ENCODE results near the gene ADCY2.

The ADCY2 gene

GRCh38 chr5:7673658-7674057, 277.7 kb downstream of the ADCY2 start:
- DNase-seq: no peak

- DNase-seq: no peak
These were observed 280.5 kb downstream of the ADCY2 start for GRCh38 chr5:7676455-7676854.

DNA sequence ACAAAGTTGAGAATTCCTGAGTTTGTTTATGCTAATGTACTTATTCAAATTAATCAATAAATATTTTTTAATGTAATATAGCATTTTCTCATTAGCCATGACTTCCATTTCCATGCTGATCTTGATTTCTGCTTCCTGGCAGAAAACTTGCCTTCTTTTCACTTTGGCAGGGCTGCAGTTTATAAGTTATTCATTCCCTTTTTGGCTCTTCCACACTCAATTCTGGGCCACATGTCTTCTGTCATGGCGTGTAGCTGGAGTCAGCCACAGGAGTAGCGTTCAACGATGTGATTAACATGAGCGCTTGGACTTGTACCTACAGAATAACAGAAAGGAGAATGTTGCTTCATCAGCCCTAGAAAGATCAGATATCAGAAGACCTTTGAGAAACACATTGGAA, 282.1 kb downstream of the ADCY2 start:
- DNase-seq: no peak

DNA sequence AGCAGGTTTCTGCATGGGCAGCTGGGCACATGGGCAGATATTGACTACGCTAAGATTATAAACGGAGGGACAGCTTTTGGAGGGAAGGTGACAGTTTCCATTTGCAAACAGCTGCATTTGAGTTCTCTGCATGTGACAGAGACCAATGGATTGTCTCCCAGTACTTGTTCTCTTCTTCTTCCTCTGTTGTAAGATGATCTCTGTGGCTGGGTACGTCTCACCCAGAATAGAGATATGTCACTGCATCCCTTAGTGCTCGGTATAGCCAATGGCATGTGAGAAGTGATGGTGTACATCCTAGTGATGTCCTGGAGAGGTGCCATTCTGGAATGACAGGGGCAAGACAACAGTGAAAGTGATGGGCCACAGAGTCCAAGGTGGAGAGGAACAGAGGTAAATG, 283.7 kb downstream of the ADCY2 start:
- DNase-seq: no peak

DNA sequence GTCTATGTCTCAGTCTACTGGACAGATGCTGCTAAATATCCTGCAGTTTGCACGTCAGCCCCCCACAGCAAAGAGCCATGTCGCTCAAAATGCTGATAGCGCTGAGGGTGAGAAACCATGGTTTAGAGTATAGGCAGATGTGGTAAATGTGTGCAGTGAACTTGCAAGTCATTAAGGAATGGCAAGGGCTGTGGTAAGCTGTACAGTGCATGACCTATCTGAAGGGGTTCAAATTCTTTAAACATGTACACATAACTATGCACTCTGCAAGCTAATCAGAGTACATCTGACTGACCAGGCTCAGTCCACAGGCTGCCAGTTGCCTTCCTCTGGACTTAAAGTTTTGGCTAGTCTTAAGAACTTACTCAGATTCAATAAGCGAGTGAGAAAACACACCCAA, 284.3 kb downstream of the ADCY2 start:
- DNase-seq: no peak

DNA sequence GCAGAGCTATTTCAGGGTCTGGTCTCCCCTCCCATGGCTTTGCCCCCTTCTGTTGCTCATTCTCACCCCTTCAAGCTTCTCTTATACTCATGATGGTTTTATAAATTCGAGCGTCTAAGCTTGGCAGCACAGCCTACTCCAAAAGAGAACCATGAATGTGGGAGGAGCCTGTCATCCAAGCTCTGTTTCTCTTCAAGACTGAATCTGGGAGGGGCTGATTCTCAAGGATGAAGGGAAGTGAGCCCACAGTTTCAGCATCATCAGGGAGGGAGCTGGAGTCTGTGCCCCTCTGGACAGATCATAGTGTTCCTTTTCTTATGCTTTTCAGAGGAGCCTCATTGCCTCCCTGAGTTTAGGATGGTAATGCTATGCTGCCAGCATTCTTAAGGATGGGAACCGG, 286.4 kb downstream of the ADCY2 start:
- no peak for DNase-seq

- no peak for DNase-seq
These were observed 287.8 kb downstream of the ADCY2 start for GRCh38 chr5:7683753-7684152.

- no peak for DNase-seq
These were observed 288.9 kb downstream of the ADCY2 start for GRCh38 chr5:7684826-7685225.

- no peak for DNase-seq
These were observed 290.9 kb downstream of the ADCY2 start for GRCh38 chr5:7686794-7687193.

DNA sequence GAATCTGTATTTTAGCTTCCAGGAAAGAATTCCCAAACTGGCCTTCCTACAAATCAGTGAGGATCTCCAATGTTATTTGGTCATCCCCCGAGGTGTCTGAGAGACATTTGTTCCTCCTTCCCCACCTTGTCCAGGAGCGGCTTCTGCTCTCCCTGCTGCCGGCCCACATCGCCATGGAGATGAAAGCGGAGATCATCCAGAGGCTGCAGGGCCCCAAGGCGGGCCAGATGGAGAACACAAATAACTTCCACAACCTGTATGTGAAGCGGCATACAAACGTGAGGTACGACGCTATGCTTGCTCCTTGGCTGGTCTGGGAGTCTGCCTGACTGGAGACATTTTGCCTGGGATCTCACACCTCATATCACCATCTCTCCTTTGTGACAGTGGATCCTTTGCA, 294.6 kb downstream of the ADCY2 start:
- DNase-seq: no peak

GRCh38 chr5:7705261-7705660, 309.3 kb downstream of the ADCY2 start:
- DNase-seq: no peak

GRCh38 chr5:7705736-7706135, 309.8 kb downstream of the ADCY2 start:
- no peak for DNase-seq

- no peak for DNase-seq
These were observed 310.3 kb downstream of the ADCY2 start for GRCh38 chr5:7706256-7706655.

GRCh38 chr5:7714119-7714518, 318.2 kb downstream of the ADCY2 start:
- DNase-seq: no peak

DNA sequence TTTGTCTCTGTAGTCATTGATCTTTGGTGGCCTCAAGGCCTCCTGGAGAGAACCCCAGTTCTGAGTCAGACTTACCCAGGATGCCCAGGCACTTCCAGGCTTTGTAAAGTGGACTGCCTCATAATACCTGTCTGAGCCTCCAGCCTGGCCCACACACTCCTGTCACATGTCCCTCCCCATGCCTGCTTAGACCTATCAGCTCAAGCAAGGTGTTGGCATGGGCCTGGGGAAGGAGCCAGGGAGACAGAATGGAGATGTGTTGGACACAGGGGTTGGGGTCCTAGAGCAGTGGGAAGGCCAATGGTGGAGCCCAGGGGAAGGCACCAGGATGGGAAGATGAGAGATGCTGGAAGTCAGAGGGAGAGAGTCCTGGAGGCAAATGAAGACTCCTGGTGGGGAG, 318.8 kb downstream of the ADCY2 start:
- DNase-seq: no peak

DNA sequence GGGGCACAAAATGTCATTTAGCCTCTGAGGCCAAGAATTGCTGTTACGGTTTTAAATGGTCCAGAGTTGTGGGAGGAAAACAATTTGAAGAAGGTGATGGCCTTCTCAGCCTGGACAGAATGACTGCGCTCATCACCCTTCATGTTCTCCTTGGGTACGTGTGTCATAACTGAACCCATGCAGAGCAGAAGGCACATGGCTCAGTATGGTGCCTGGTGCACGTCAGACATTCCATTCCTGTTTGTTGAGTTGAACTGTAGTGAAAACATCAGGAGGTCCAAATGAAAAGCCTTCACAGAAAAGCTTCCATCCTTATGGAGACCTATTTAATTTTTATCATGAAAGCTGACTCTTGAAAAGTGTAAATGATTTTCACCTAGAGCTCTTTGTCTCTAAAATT, 321.8 kb downstream of the ADCY2 start:
- DNase-seq: no peak

- DNase-seq: no peak
These were observed 332.1 kb downstream of the ADCY2 start for GRCh38 chr5:7728076-7728475.

DNA sequence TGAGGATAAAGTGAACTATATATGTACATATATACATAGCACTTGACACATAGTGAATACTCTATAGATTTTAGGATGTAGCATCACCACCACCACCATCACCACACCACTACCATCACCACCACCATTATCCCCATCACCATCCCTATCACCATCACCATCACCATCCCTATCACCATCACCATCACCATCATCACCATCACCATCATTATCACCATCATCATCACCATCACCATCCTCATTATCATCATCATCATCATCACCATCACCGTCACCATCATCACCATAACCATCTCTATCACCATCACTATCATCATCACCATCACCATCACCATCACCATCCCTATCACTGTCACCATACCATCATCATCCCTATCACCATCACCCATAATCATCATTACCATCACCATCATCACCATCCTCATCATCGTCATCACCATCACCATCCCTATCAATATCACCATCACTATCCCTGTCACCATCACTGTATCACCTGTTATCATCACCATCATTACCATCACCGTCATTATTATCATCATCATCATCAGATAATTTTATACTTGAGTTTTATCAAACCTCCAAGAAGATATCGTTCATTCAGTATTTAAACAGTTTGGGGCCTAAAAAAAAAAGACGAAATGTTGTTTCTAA, 345.6 kb downstream of the ADCY2 start:
- DNase-seq: no peak

DNA sequence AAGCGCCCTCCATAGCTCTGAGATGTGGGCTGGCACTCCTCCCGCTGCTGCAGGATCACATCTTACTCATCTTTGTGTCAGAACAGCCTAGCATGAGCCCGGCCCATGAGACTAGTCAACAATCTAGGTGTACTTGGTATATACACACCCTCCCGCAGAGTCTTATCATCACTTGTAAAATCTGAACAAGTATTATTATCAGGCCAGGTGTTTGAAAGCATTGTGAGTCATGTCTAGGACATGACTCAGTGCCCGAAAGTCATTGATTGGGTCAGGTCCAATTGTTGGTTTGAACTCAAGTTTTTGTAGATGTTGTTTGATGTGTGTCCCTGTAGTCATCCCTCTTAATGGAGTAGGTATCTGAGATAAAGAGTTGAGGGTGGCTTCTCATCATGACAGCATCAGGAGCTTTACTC, 346.3 kb downstream of the ADCY2 start:
- no peak for DNase-seq

GRCh38 chr5:7745882-7746610, 350.1 kb downstream of the ADCY2 start:
- DNase-seq: peak; percentile 26

DNA sequence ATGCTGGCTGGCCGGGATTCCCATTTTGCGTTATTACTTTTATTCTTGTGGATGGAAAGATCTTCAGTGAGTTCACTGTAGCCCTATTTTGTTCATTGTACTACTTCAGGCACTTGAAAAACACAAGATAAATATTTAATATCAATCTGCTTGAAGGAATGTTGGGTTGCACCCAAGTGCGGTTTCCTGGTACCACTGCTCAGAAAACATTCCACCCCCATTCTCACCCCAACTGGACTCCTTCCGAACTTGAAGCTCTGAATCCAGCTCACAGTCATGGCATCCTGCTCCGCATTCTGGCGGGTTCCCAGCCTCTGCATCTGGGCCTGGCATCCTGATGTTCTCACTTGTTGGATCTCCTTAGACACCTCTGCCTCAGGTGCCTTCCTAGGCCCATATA, 351.8 kb downstream of the ADCY2 start:
- no peak for DNase-seq

- DNase-seq: no peak
These were observed 353.7 kb downstream of the ADCY2 start for GRCh38 chr5:7749626-7750025.

- DNase-seq: no peak
These were observed 355.9 kb downstream of the ADCY2 start for GRCh38 chr5:7751874-7752273.

GRCh38 chr5:7753181-7753580, 357.2 kb downstream of the ADCY2 start:
- DNase-seq: no peak

- no peak for DNase-seq
These were observed 357.7 kb downstream of the ADCY2 start for GRCh38 chr5:7753596-7753995.

All from CD4-positive, alpha-beta T cell treated with Interleukin-17A for 1 hour (primary cell).